Right lobe of liver (tissue), 4 donors: ENCODE data around the gene WDFY2.

Source experiments
- CTCF ChIP-seq, 4 donors: fragments of 200-600 bp in 3 of 4; fragments of 450-650 bp in 1 of 4; IDR thresholded peaks; one replicate each; pipeline versions ENCODE4 v1.5.1 to v1.8.0; 2016 to 2022; ENCODE audit warnings: antibody characterized with exemption in 4 of 4, mild to moderate bottlenecking in 2 of 4
- POLR2A ChIP-seq: fragments of 450-650 bp; IDR thresholded peaks from one replicate; pipeline ENCODE4 v1.6.1; 2017; ENCODE audit warnings: antibody characterized with exemption, mild to moderate bottlenecking
- donor health status: DM: no; HTN: no; CAD: no.
- donor health status: DM: no; HTN: no; CAD: no.
- donor health status: DM: no; HTN: yes; CAD: no.

GRCh38 chr13:51768378-51768921 lies 184.2 kb downstream of the WDFY2 start:
- TF ChIP-seq CTCF (IDR thresholded peaks at IDR 0.05): no peak
- no peak for TF ChIP-seq POLR2A
